H1 (cell line): ENCODE measurements around the gene OR4N2. TPM values are rescaled to one million over a fixed set of nuclear protein-coding genes. Genes with fewer than 3 reads are reported as not detected.

Source experiments
- CHD1 ChIP-seq: IDR thresholded peaks from 2 replicates; pipeline ENCODE4 v1.6.1; 2012; ENCODE audit warnings: low read depth, low read length, improper control_type of control experiment
- polyA plus RNA-seq, 7 experiments: library from polyadenylated mRNA; depleted of rRNA in 3 of 7; stranded (reverse) in 5 of 7; unstranded in 2 of 7; fragments of >200 nt in 5 of 7; fragments of 200-250 nt in 2 of 7; gene quantifications; 1 replicate in 5 of 7; 2 replicates in 1 of 7; 4 replicates in 1 of 7; pipeline versions ENCODE4 v1.2.1 to v1.2.3, GENCODE V29; 2011 to 2013; ENCODE audit warnings: missing spikeins in 2 of 7, mixed read lengths in 2 of 7
- total RNA-seq: library from RNA; stranded (reverse); fragmentation: NEBNext Ultra II Directional; extraction: Animal tissue kit (Norgen Biotek cat#: 25700); gene quantifications from 2 replicates; pipeline ENCODE4 v1.2.1, GENCODE V29; 2021
- TF ChIP-seq, protein P1 (sequence below): fragments of 300-600 bp; sonication (generic); IDR thresholded peaks from 2 replicates; pipeline ENCODE4 v1.7.1; 2012; ENCODE audit warnings: low read length, moderate library complexity, mild to moderate bottlenecking, inconsistent platforms; ENCODE audit not compliant: insufficient replicate concordance

OR4N2 gene
- total and polyA plus RNA-seq, 2 of the 8 experiments (the other 6 are each of a cell fraction or from before 2014, with no cell fraction given), result not detected

DNA sequence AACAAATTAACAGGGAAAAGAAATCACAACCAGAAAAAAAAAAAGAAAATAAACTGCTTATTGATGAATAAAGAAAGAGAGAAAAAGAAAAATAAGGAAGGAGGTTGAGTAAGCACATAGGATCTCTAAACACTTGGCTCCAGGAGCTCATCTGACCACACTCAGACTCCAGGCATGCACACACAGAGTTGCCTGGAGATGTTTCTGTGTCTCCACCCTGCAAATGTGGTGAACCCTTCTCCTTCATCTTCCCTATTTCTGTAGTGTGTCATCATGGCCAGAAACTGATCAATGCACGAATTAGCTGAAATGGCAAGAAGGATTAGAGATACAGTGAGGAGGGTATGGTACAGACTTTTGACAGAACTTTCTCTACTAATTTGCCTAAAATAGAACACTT lies 20.2 kb downstream of the OR4N2 start (continued):
- TF ChIP-seq, protein P1, sequence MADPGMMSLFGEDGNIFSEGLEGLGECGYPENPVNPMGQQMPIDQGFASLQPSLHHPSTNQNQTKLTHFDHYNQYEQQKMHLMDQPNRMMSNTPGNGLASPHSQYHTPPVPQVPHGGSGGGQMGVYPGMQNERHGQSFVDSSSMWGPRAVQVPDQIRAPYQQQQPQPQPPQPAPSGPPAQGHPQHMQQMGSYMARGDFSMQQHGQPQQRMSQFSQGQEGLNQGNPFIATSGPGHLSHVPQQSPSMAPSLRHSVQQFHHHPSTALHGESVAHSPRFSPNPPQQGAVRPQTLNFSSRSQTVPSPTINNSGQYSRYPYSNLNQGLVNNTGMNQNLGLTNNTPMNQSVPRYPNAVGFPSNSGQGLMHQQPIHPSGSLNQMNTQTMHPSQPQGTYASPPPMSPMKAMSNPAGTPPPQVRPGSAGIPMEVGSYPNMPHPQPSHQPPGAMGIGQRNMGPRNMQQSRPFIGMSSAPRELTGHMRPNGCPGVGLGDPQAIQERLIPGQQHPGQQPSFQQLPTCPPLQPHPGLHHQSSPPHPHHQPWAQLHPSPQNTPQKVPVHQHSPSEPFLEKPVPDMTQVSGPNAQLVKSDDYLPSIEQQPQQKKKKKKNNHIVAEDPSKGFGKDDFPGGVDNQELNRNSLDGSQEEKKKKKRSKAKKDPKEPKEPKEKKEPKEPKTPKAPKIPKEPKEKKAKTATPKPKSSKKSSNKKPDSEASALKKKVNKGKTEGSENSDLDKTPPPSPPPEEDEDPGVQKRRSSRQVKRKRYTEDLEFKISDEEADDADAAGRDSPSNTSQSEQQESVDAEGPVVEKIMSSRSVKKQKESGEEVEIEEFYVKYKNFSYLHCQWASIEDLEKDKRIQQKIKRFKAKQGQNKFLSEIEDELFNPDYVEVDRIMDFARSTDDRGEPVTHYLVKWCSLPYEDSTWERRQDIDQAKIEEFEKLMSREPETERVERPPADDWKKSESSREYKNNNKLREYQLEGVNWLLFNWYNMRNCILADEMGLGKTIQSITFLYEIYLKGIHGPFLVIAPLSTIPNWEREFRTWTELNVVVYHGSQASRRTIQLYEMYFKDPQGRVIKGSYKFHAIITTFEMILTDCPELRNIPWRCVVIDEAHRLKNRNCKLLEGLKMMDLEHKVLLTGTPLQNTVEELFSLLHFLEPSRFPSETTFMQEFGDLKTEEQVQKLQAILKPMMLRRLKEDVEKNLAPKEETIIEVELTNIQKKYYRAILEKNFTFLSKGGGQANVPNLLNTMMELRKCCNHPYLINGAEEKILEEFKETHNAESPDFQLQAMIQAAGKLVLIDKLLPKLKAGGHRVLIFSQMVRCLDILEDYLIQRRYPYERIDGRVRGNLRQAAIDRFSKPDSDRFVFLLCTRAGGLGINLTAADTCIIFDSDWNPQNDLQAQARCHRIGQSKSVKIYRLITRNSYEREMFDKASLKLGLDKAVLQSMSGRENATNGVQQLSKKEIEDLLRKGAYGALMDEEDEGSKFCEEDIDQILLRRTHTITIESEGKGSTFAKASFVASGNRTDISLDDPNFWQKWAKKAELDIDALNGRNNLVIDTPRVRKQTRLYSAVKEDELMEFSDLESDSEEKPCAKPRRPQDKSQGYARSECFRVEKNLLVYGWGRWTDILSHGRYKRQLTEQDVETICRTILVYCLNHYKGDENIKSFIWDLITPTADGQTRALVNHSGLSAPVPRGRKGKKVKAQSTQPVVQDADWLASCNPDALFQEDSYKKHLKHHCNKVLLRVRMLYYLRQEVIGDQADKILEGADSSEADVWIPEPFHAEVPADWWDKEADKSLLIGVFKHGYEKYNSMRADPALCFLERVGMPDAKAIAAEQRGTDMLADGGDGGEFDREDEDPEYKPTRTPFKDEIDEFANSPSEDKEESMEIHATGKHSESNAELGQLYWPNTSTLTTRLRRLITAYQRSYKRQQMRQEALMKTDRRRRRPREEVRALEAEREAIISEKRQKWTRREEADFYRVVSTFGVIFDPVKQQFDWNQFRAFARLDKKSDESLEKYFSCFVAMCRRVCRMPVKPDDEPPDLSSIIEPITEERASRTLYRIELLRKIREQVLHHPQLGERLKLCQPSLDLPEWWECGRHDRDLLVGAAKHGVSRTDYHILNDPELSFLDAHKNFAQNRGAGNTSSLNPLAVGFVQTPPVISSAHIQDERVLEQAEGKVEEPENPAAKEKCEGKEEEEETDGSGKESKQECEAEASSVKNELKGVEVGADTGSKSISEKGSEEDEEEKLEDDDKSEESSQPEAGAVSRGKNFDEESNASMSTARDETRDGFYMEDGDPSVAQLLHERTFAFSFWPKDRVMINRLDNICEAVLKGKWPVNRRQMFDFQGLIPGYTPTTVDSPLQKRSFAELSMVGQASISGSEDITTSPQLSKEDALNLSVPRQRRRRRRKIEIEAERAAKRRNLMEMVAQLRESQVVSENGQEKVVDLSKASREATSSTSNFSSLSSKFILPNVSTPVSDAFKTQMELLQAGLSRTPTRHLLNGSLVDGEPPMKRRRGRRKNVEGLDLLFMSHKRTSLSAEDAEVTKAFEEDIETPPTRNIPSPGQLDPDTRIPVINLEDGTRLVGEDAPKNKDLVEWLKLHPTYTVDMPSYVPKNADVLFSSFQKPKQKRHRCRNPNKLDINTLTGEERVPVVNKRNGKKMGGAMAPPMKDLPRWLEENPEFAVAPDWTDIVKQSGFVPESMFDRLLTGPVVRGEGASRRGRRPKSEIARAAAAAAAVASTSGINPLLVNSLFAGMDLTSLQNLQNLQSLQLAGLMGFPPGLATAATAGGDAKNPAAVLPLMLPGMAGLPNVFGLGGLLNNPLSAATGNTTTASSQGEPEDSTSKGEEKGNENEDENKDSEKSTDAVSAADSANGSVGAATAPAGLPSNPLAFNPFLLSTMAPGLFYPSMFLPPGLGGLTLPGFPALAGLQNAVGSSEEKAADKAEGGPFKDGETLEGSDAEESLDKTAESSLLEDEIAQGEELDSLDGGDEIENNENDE, result no peak
- TF ChIP-seq CHD1, result no peak
